HG03060 (cell line): ENCODE results near the gene HRH4.

Experiments
- ATAC-seq: cut with Tn5 transposase; IDR thresholded peaks from one replicate; pipeline ENCODE4 v1.9.1; 2021; ENCODE audit warnings: low read depth, moderate number of reproducible peaks; ENCODE audit not compliant: unreplicated experiment

HRH4 gene

GRCh38 chr18:24460388-24460787 lies at the start of gene HRH4:
Gene HRH4, plus strand, starts transcription at chr18:24460637. Its CDS starts 92 bp downstream, at chr18:24460729.
- ATAC-seq: no peak

GRCh38 chr18:24413148-24413547 lies 47.3 kb upstream of the HRH4 start:
- ATAC-seq: no peak

- peak; percentile 49 for ATAC-seq
Observed at GRCh38 chr18:24414349-24415003, 46.0 kb upstream of the HRH4 start.

- no peak for ATAC-seq
Observed at GRCh38 chr18:24417480-24417879, 43.0 kb upstream of the HRH4 start.

GRCh38 chr18:24420551-24420950 lies 39.9 kb upstream of the HRH4 start:
- ATAC-seq: no peak

- ATAC-seq: no peak
Observed at GRCh38 chr18:24421831-24422230, 38.6 kb upstream of the HRH4 start.

- no peak for ATAC-seq
Observed at GRCh38 chr18:24426073-24426397, 34.4 kb upstream of the HRH4 start.

- no peak for ATAC-seq
Observed at GRCh38 chr18:24426398-24427294, 33.8 kb upstream of the HRH4 start, which contains the start of gene IMPACT. Gene IMPACT, plus strand, starts transcription at chr18:24426670. Its CDS starts 87 bp downstream, at chr18:24426757.

- no peak for ATAC-seq
Observed at GRCh38 chr18:24427484-24427883, 33.0 kb upstream of the HRH4 start.

GRCh38 chr18:24428709-24429108 lies 31.7 kb upstream of the HRH4 start:
- no peak for ATAC-seq

GRCh38 chr18:24429188-24429587 lies 31.2 kb upstream of the HRH4 start:
- ATAC-seq: no peak

- ATAC-seq: no peak
Observed at GRCh38 chr18:24432618-24433017, 27.8 kb upstream of the HRH4 start.

GRCh38 chr18:24436939-24437338 lies 23.5 kb upstream of the HRH4 start:
- no peak for ATAC-seq

- ATAC-seq: peak; percentile 52
Observed at GRCh38 chr18:24443870-24444269, 16.6 kb upstream of the HRH4 start.

GRCh38 chr18:24446453-24446852 lies 14.0 kb upstream of the HRH4 start:
- peak; percentile 51 for ATAC-seq

GRCh38 chr18:24446953-24447538 lies 13.4 kb upstream of the HRH4 start:
- no peak for ATAC-seq

- no peak for ATAC-seq
Observed at GRCh38 chr18:24447961-24448360, 12.5 kb upstream of the HRH4 start.

- no peak for ATAC-seq
Observed at GRCh38 chr18:24456549-24456948, 3.9 kb upstream of the HRH4 start.

- ATAC-seq: no peak
Observed at GRCh38 chr18:24459772-24460171, 665 bp upstream of the HRH4 start.

- ATAC-seq: no peak
Observed at GRCh38 chr18:24461996-24462395, 1.6 kb downstream of the HRH4 start.
